OCI-LY1 (cell line): ENCODE measurements around the gene DNAH9.

Experiments
- EZH2 ChIP-seq: fragments of 200-600 bp; sonication (generic), shearing (Covaris generic); IDR thresholded peaks from 2 replicates; pipeline ENCODE4 v1.8.0; 2017; ENCODE audit warnings: borderline replicate concordance, mixed run types, mild to moderate bottlenecking, antibody characterized with exemption, low read length, moderate library complexity, mixed read lengths
- TF ChIP-seq, protein P1 (sequence below): fragments of 200-600 bp; sonication (generic), shearing (Covaris generic); IDR thresholded peaks from 2 replicates; pipeline ENCODE4 v1.5.1; 2017; ENCODE audit warnings: mild to moderate bottlenecking, antibody characterized with exemption, low read length, moderate library complexity, mixed read lengths

DNA sequence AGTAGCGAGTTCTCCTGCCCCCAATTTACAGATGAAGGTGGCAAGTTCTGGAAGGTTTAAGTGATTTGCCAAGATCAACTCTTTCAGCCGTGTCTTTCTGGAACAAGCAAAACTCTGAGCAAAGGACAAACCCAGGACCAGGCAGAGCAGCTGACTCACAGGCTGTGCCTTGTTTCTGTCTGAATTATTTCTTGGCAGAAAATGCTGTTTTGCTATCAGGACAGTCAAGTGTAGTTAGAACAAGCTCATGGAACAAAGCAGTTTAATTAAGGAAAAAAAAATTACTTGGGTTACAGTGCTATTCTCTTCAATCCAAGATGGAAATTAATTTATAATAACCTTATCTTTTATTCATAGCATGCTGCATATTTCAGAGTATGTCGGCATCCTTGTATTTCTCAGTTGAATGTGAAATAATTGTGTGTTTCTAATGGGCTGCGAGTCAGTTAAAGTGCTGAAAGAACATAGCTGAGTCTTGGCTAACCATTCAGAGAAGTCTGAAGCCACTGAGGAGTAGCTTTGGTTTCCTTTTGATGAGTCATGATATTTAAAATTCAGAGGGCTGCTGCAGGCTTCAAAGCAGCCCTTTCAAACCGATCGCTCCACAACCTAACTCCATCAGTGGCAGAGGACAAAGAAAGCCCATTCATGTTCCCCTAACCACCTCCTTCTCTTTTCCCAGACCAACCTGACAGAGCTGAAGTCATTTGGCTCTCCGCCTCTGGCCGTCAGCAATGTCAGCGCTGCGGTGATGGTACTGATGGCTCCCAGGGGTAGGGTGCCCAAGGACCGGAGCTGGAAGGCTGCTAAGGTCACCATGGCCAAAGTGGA lies 255.3 kb downstream of the DNAH9 start:
- TF ChIP-seq, protein P1, sequence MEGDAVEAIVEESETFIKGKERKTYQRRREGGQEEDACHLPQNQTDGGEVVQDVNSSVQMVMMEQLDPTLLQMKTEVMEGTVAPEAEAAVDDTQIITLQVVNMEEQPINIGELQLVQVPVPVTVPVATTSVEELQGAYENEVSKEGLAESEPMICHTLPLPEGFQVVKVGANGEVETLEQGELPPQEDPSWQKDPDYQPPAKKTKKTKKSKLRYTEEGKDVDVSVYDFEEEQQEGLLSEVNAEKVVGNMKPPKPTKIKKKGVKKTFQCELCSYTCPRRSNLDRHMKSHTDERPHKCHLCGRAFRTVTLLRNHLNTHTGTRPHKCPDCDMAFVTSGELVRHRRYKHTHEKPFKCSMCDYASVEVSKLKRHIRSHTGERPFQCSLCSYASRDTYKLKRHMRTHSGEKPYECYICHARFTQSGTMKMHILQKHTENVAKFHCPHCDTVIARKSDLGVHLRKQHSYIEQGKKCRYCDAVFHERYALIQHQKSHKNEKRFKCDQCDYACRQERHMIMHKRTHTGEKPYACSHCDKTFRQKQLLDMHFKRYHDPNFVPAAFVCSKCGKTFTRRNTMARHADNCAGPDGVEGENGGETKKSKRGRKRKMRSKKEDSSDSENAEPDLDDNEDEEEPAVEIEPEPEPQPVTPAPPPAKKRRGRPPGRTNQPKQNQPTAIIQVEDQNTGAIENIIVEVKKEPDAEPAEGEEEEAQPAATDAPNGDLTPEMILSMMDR: no peak
- no peak for TF ChIP-seq EZH2
